ENCODE data around the gene MT1A.

MT1A gene

DNA sequence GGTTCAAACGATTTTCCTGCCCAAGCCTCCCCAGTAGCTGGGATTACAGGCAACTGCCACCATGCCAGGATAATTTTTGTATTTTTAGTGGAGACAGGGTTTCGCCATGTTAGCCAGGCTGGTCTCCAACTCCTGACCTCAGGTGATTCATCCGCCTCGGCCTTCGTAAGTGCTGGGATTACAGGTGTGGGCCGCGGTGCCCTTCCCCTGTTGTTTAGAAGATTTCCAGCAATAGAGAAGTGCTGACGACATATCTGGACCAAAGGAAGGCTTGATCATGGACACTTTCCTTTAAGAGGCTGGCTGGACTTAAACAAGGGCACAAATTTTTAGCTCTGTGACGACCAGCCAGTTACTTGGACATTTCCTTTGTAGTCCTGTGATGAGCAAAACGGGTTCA, 7.3 kb upstream of the MT1A start:
- DNase-seq (ENCODE audit: low read depth in 2 of 2), result no peak

GRCh38 chr16:56631832-56632155, 6.7 kb upstream of the MT1A start:
- no peak for DNase-seq (ENCODE audit: low read depth in 2 of 2)

- DNase-seq (ENCODE audit: low read depth in 2 of 2), result no peak
Observed at GRCh38 chr16:56632156-56632847, 6.2 kb upstream of the MT1A start, which contains the start of gene MT1M. Gene MT1M (plus strand): TSS chr16:56632659. CDS start chr16:56632732, 73 bp downstream.

- no peak for DNase-seq (ENCODE audit: low read depth in 2 of 2)
Observed at GRCh38 chr16:56632848-56633365, 5.6 kb upstream of the MT1A start.

GRCh38 chr16:56633535-56633934, 4.9 kb upstream of the MT1A start:
- DNase-seq (ENCODE audit: low read depth in 2 of 2), result no peak

DNA sequence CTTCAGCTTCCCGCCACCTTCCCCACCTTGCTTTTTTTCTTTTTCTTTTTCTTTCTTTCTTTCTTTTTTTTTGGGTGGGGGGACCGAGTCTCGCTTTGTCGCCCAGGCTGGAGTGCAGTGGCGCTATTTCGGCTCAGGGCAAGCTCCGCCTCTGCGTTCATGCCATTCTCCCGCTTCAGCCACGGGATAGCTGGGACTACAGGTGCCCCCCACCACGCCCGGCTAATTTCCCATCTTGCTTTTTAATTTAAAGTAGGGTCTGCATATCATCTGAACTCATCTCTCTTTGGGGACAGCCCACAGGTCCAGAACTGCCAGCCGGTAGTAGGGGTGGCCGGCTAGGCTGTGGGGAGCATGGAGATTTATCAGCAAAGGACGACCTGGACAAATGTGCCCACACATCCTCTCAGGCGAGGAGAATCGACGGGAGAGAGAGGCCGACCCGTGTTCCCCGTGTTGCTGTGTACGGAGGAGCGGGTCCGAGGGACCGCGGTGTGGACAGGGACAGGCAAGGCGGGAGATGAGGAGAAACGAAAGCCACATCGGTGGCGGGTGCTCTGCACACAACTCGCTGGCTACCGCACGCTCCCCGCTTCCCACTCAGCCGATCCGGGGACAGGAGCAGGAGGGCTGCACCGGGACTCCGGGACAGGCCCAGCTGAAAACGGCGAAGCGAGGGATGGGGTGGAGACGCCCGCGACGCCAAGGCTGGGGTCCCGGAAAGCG, 3.6 kb upstream of the MT1A start:
- DNase-seq (ENCODE audit: low read depth in 2 of 2), result no peak

DNA sequence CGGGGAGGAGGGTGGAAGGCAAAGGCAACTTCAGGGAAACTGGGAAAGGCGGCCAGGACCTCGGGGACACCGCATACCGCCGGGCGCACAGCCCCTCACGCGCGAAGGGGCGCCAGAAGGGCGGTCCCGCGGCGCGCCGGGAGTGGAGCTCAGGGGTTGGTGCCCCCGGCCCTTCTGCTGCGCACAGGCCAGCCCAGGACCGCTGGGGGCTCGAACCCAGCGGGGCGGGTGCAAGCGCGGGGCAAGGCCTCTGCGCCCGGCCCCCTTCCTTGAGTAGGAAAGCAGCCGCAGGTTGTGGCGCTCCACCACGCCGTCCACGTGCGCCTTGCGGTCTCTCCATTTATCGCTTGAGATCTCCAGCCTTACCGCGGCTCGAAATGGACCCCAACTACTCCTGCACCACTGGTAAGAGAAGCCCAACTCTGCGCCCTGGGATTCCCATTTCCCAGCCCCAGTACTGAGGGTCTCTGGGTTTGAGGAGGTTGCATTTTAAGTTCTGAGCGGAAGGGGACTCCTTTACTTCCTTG, 3.0 kb upstream of the MT1A start:
- no peak for DNase-seq (ENCODE audit: low read depth in 2 of 2)

GRCh38 chr16:56636616-56637413, 1.7 kb upstream of the MT1A start:
- DNase-seq (ENCODE audit: low read depth in 2 of 2), result no peak

DNA sequence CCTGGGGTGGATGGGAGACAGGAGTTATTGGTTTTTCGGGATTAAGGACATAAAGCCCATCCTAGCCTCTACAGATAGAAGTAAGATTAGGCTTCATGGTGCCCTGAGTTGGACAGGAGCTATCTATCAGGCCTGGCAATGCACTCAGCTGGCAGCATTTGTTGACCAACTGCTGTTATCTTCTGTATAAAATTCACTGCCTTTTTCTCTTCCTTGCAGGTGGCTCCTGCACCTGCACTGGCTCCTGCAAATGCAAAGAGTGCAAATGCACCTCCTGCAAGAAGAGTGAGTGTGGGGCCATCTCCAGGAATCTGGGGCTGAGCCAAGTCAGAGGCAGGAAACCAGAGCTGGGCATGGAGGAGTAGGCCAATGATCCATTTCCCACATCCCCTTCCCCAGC, 579 bp downstream of the MT1A start:
- DNase-seq (ENCODE audit: low read depth in 2 of 2), result no peak

GRCh38 chr16:56640076-56640475, 1.6 kb downstream of the MT1A start:
- DNase-seq (ENCODE audit: low read depth in 2 of 2), result no peak

GRCh38 chr16:56641166-56641565, 2.7 kb downstream of the MT1A start:
- DNase-seq (ENCODE audit: low read depth in 2 of 2), result no peak

DNA sequence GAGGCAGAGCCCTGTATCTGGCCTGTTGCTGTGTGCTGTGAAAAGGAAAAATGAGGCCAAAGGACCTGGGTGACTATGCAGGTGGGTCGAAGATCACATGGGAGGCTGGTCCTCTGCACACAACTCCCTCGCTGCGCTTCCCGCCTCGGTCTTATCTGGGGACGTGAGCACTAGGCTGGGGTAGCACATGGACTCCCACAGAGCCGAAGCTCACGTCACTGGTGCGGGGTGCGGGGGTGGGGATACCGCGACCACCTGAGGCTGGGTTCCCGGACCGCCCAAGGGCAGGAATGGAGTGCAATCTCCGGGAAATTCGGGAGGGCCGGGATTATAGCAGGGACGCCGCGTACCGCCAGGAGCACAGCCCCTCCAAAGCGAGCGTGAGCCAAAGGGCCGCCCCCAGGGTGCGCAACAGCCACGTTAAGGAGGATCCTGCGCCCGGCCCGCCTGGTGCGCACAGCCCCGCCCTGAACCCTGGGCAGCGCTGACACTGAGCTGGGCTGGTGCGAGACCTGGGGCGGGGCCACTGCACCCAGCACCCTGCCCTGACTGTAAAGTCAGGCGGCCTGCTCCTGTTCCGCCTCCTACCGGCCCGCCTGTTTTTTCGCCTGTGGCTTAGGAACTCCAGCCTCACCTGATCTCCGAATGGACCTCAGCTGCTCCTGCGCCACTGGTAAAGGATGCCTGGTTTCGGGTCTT, 4.8 kb downstream of the MT1A start:
- DNase-seq (ENCODE audit: low read depth in 2 of 2), result peak; percentile 71 to 73

- DNase-seq (ENCODE audit: low read depth in 2 of 2), result no peak
Observed at GRCh38 chr16:56643833-56644232, 5.4 kb downstream of the MT1A start.

DNA sequence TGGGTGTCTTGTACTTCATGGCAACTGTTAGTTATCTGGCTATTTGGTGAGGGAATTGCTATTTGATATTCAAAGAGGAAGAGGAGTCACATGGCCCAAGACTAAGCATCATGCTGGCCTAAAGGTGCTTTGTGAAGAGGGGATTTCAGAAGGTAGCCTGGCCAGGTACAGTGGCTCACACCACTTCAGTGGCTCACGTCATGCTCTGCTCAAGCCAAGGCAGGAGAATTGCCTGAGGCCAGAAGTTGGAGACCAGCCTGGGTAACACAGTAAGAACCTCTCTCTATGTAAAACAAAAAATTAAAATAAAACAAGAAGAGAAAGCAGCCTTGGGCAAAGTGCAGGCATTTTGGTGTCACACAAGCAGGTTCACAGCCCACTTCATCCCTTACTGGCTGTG, 6.8 kb downstream of the MT1A start:
- no peak for DNase-seq (ENCODE audit: low read depth in 2 of 2)

- no peak for DNase-seq (ENCODE audit: low read depth in 2 of 2)
Observed at GRCh38 chr16:56645838-56646237, 7.4 kb downstream of the MT1A start.

DNA sequence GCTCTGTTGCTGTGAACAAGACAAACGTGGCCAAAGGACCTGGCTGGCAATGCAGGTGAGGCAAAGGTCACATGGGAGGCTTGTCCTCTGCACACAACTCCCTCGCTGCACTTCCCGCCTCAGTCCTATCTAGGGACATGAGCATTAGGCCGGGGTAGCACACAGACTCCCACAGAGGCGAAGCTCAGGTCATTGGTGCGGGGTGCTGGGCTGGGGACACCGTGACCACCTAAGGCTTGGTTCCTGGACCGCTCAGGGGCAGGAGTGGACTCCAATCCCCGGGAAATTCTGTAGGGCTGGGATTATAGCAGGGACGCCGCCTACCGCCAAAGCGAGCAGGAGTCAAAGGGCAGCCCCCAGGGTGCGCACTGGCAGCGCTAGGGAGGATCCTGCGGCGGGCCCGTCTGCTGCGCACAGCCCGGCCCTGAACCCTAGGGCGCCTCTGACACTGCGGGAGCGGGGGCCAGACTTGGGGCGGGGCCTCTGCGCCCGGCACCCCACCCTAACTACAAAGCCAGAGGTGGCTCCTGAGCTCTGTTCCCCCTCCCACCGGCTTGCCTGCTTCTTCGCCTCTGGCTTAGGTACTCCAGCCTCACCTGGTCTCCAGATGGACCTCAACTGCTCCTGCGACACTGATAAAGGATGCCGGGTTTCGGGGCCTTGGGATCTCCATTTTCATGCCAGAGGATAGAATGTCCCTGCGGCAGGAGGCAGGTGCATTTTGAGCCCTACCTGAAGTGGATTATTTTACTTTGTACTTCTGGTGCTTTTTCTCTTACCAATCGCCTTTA, 9.4 kb downstream of the MT1A start:
- DNase-seq (ENCODE audit: low read depth in 2 of 2), result no peak

DNA sequence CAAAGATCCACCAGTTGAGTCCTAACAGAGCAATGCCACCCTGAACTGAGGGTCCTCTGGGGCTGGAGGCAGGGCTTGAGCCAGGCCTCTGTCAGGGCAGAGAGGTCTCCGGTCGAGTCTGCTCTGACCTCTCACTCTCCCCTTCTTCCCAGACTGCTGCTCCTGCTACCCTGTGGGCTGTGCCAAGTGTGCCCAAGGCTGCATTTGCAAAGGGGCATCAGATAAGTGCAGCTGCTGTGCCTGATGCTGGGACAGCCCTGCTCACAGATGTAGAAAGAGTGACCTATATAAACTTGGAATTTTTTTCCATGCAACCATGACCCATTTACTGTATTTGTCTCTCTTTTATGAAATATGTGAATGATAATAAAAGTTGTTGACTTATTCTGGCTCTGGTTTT, 10.8 kb downstream of the MT1A start:
- DNase-seq (ENCODE audit: low read depth in 2 of 2), result no peak

- DNase-seq (ENCODE audit: low read depth in 2 of 2), result no peak
Observed at GRCh38 chr16:56649820-56650219, 11.4 kb downstream of the MT1A start.

- DNase-seq (ENCODE audit: low read depth in 2 of 2), result no peak
Observed at GRCh38 chr16:56651586-56651985, 13.1 kb downstream of the MT1A start, which contains the start of gene MT1B. Gene MT1B (plus strand): TSS chr16:56651886. CDS start chr16:56651954, 68 bp downstream.

DNA sequence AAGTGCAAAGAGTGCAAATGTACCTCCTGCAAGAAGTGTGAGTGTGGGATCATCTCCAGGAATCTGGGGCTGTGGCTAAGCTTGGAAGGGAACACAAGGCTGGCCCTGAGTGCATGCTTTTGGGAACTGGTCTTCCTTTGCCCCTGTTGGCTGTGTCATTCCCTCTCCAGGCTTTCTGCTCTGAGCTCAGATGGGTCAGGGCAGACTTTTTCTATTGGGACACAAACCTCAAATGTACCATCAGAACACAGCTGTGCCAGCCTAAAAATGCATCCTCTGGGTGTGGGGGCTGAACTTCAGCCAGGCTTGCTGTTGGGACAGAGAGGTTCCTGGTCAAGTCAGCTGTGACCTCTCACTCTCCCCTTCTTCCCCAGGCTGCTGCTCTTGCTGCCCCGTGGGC, 14.1 kb downstream of the MT1A start:
- DNase-seq (ENCODE audit: low read depth in 2 of 2), result no peak

- no peak for DNase-seq (ENCODE audit: low read depth in 2 of 2)
Observed at GRCh38 chr16:56653218-56653617, 14.8 kb downstream of the MT1A start.

Measured in stimulated activated CD8-positive, alpha-beta memory T cell treated with anti-CD3 and anti-CD28 coated beads, Interleukin-2, amount 100 ng/mL, for 48 hours (primary cell).